ENCODE measurements around the gene GSG1L.

Gene GSG1L

GRCh38 chr16:28063591-28064061 is at the start of gene GSG1L:
Gene GSG1L (minus strand): TSS chr16:28063714. CDS start chr16:28063424, 290 bp downstream.
- DNase-seq (ENCODE audit: low read depth in 2 of 2), result no peak

GRCh38 chr16:28112908-28113307 is 49.4 kb upstream of the GSG1L start:
- DNase-seq (ENCODE audit: low read depth in 2 of 2), result no peak

- DNase-seq (ENCODE audit: low read depth in 2 of 2), result no peak
These were observed 47.5 kb upstream of the GSG1L start for GRCh38 chr16:28110977-28111376.

- no peak for DNase-seq (ENCODE audit: low read depth in 2 of 2)
These were observed 47.0 kb upstream of the GSG1L start for GRCh38 chr16:28110479-28110878.

GRCh38 chr16:28110074-28110473 is 46.6 kb upstream of the GSG1L start:
- DNase-seq (ENCODE audit: low read depth in 2 of 2), result no peak

- DNase-seq (ENCODE audit: low read depth in 2 of 2), result no peak
These were observed 45.2 kb upstream of the GSG1L start for GRCh38 chr16:28108590-28109247.

GRCh38 chr16:28107232-28107631 is 43.7 kb upstream of the GSG1L start:
- no peak for DNase-seq (ENCODE audit: low read depth in 2 of 2)

- no peak for DNase-seq (ENCODE audit: low read depth in 2 of 2)
These were observed 43.1 kb upstream of the GSG1L start for GRCh38 chr16:28106467-28107215.

- no peak for DNase-seq (ENCODE audit: low read depth in 2 of 2)
These were observed 42.4 kb upstream of the GSG1L start for GRCh38 chr16:28105954-28106353.

GRCh38 chr16:28105297-28105696 is 41.8 kb upstream of the GSG1L start:
- no peak for DNase-seq (ENCODE audit: low read depth in 2 of 2)

GRCh38 chr16:28104404-28104803 is 40.9 kb upstream of the GSG1L start:
- no peak for DNase-seq (ENCODE audit: low read depth in 2 of 2)

GRCh38 chr16:28103516-28104170 is 40.1 kb upstream of the GSG1L start:
- no peak for DNase-seq (ENCODE audit: low read depth in 2 of 2)

- DNase-seq (ENCODE audit: low read depth in 2 of 2), result no peak
These were observed 38.0 kb upstream of the GSG1L start for GRCh38 chr16:28101533-28101890.

- DNase-seq (ENCODE audit: low read depth in 2 of 2), result no peak
These were observed 37.5 kb upstream of the GSG1L start for GRCh38 chr16:28100810-28101532.

- no peak for DNase-seq (ENCODE audit: low read depth in 2 of 2)
These were observed 35.7 kb upstream of the GSG1L start for GRCh38 chr16:28098959-28099945.

- DNase-seq (ENCODE audit: low read depth in 2 of 2), result no peak
These were observed 34.9 kb upstream of the GSG1L start for GRCh38 chr16:28098171-28098958.

GRCh38 chr16:28096983-28097899 is 33.7 kb upstream of the GSG1L start:
- DNase-seq (ENCODE audit: low read depth in 2 of 2), result no peak

GRCh38 chr16:28093385-28093725 is 29.8 kb upstream of the GSG1L start:
- DNase-seq (ENCODE audit: low read depth in 2 of 2), result no peak

GRCh38 chr16:28092721-28093384 is 29.3 kb upstream of the GSG1L start:
- DNase-seq (ENCODE audit: low read depth in 2 of 2), result no peak
